ENCODE measurements around the gene GABRG3. TPM values are rescaled to one million over a fixed set of nuclear protein-coding genes. Genes with fewer than 3 reads are reported as not detected.

GABRG3 gene
- total RNA-seq, 1 donor from 2014 or later, result 2.6 TPM

DNA sequence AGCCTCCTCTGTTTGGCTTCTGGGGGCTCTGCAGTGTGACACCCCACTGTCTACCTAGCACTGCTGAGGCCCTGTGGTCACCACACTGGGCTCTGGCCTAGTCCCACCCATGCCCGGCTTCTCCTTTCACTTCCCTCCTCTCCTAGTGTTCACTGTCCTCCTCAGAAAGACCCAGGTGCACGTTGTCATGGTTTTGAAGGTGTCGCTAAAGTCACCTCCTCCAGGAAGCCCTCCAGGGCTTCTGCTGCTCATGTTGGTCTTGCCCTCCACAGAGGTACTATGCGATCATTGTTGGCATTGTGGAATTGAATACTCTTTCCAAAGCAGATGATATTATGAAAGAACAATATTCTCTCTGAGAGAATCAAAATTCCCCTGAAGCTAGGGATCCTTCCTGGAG lies 163.5 kb downstream of the GABRG3 start:
- peaks cover 4% of the 10 kb centered on the region for H3K4me1 Mint-ChIP-seq (ENCODE audit: unreplicated experiment)
- DNase-seq (ENCODE audit: extremely low spot score, unreplicated experiment), result no peak
- peaks cover 3% of the 10 kb centered on the region for H3K27me3 Mint-ChIP-seq
- H3K9me3 Mint-ChIP-seq, result no peaks in the 10 kb centered on the region
- no peak overlapping the region for H3K27ac Mint-ChIP-seq
- no peak overlapping the region for H3K4me3 Mint-ChIP-seq
- H3K36me3 Mint-ChIP-seq, result no peaks in the 10 kb centered on the region
- TF ChIP-seq, protein P1, sequence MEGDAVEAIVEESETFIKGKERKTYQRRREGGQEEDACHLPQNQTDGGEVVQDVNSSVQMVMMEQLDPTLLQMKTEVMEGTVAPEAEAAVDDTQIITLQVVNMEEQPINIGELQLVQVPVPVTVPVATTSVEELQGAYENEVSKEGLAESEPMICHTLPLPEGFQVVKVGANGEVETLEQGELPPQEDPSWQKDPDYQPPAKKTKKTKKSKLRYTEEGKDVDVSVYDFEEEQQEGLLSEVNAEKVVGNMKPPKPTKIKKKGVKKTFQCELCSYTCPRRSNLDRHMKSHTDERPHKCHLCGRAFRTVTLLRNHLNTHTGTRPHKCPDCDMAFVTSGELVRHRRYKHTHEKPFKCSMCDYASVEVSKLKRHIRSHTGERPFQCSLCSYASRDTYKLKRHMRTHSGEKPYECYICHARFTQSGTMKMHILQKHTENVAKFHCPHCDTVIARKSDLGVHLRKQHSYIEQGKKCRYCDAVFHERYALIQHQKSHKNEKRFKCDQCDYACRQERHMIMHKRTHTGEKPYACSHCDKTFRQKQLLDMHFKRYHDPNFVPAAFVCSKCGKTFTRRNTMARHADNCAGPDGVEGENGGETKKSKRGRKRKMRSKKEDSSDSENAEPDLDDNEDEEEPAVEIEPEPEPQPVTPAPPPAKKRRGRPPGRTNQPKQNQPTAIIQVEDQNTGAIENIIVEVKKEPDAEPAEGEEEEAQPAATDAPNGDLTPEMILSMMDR (conservative IDR thresholded peaks at IDR 0.05), result no peak

DNA sequence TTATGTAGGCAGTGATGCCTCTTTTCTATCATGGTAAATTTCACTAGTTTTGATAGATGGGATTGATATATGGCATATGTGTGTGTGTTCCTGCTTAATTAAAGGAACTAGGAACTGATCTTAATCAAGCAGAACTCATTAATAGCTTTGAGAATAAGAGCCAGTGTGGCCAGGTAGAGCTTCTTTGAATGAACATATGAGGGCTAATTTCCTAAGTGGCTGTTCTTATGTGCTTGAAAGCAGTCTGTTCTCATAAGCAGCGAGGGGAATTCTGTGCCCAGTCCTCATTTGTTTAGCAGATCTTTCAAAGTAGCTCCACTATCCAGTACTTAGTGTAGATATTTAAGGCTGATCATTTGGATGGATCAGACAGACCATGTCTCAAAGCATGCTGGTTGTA lies 164.2 kb downstream of the GABRG3 start:
- no peak for DNase-seq (ENCODE audit: extremely low spot score, unreplicated experiment)
- Mint-ChIP-seq H3K4me1 (ENCODE audit: unreplicated experiment) (peaks cover 4% of the 10 kb centered on the region), H3K27ac (no peak overlapping the region), H3K4me3 (no peak overlapping the region), H3K9me3 (no peaks in the 10 kb centered on the region), H3K27me3 (peaks cover 3% of the 10 kb centered on the region), H3K36me3 (no peaks in the 10 kb centered on the region)
- TF ChIP-seq, protein P1 (conservative IDR thresholded peaks at IDR 0.05), result no peak

DNA sequence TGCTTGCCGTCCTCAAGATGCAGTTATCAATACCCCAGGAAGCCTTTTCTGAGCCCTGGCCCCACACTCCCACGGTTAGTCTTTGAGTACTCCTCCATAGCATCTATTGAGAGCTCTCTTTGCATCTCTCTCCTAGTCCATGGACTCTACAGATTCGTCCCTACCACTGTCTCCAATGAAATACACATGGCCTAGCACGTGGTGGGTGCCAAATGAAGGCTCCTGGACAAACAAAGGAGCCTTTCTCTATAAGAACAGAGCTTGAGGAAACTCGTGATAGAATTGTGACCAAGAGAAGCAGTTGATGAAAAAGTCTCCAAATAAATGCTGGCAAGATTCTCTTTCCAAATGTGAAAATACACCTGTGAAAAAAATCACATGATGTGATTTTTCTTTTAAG lies 166.1 kb downstream of the GABRG3 start:
- Mint-ChIP-seq H3K4me1 (ENCODE audit: unreplicated experiment) (peaks cover 4% of the 10 kb centered on the region), H3K27me3 (peaks cover 3% of the 10 kb centered on the region), H3K36me3 (no peaks in the 10 kb centered on the region), H3K4me3 (no peak overlapping the region), H3K27ac (no peak overlapping the region), H3K9me3 (no peaks in the 10 kb centered on the region)
- TF ChIP-seq, protein P1 (conservative IDR thresholded peaks at IDR 0.05), result no peak
- no peak for DNase-seq (ENCODE audit: extremely low spot score, unreplicated experiment)

DNA sequence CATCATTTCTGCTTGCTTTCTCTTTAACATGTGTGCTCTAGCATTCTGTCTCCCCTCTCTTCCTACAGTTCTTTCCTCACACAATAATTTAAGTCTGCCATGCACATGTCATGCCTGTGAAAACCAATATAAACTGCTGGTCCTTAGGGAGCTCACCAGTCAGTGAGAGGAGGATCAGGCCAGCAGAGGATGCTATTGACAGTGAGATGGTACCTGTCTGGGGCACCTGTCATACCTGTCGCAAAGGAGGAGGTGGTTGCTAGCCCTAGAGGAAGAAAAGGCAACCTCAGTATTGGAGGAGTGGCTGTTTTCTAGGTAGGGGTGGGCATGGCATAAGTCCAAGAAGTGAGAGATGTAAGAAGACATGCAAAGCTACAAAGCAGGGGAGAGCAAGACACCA lies 194.6 kb downstream of the GABRG3 start:
- DNase-seq (ENCODE audit: extremely low spot score, unreplicated experiment), result no peak
- no peak overlapping the region for H3K4me3 Mint-ChIP-seq
- peaks cover 5% of the 10 kb centered on the region for H3K4me1 Mint-ChIP-seq (ENCODE audit: unreplicated experiment)
- TF ChIP-seq, protein P1 (conservative IDR thresholded peaks at IDR 0.05), result no peak
- no peak overlapping the region for H3K27ac Mint-ChIP-seq
- H3K9me3 Mint-ChIP-seq, result no peaks in the 10 kb centered on the region
- H3K27me3 Mint-ChIP-seq, result no peaks in the 10 kb centered on the region
- H3K36me3 Mint-ChIP-seq, result no peaks in the 10 kb centered on the region

DNA sequence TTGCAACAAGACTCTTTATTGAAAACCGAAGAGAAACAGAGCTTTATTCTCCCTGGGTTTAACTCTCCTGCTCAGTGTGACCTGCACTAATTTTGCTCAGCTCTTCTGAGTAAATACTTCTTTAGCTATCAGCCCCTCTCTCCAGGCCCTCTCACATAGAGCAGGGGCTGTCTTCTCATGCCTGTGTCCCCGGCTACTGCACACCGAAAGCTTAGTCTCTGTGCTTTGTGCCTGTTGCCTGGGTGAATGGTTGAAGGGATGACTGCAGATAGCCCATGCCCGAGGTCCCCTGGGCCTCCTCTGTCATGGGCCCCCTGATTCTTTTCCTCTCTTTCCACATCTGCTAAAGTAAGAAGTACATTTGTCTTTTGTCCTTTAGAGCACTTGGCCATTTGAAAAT lies 195.9 kb downstream of the GABRG3 start:
- Mint-ChIP-seq H3K4me3 (no peak overlapping the region), H3K27me3 (no peaks in the 10 kb centered on the region), H3K36me3 (no peaks in the 10 kb centered on the region), H3K27ac (no peak overlapping the region), H3K4me1 (ENCODE audit: unreplicated experiment) (peaks cover 5% of the 10 kb centered on the region), H3K9me3 (no peaks in the 10 kb centered on the region)
- TF ChIP-seq, protein P1 (conservative IDR thresholded peaks at IDR 0.05), result no peak
- DNase-seq (ENCODE audit: extremely low spot score, unreplicated experiment), result no peak

DNA sequence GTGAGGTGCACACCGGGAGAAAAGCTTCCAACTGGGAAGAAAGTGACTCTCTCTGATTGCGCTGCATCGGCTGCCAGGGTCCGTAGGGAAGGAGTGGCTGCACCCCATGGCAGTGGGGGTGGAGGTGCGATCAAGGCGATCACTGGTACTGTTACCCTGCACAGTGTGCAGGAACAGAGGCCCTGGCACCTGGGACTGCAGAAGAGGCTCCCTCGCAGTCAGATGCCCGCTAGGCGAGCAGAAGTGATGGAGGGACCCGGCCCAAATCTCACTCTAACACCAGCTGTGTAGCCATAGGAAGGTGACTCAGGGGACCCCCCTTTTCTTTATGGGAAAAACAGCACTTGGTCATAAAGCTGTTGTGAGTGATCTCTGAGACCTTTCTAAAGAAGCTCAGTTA lies 196.8 kb downstream of the GABRG3 start:
- Mint-ChIP-seq H3K27me3 (no peaks in the 10 kb centered on the region), H3K4me3 (no peak overlapping the region), H3K36me3 (no peaks in the 10 kb centered on the region), H3K27ac (no peak overlapping the region), H3K4me1 (ENCODE audit: unreplicated experiment) (peaks cover 5% of the 10 kb centered on the region), H3K9me3 (no peaks in the 10 kb centered on the region)
- DNase-seq (ENCODE audit: extremely low spot score, unreplicated experiment), result no peak
- TF ChIP-seq, protein P1 (conservative IDR thresholded peaks at IDR 0.05), result no peak

Measured in type B pancreatic cell (in vitro differentiated cells).